HepG2 (cell line): ENCODE measurements around the gene RPUSD4. TPM values are rescaled to one million over a fixed set of nuclear protein-coding genes. Genes with fewer than 3 reads are reported as not detected.

Source experiments
- CREM ChIP-seq, 2 experiments: sonication (generic) in 1 of 2; formaldehyde crosslinking in 1 of 2; IDR thresholded peaks; 2 replicates each; pipeline versions ENCODE4 v1.4.0 to v1.6.1; 2016 to 2020; ENCODE audit warnings: antibody characterized with exemption in 1 of 2, mild to moderate bottlenecking in 1 of 2, missing genetic modification reagents in 1 of 2
- GATAD2A ChIP-seq: IDR thresholded peaks from 2 replicates; pipeline ENCODE4 v1.6.1; 2016
- IRF2 ChIP-seq: IDR thresholded peaks from 2 replicates; pipeline ENCODE4 v1.6.1; 2018; ENCODE audit warnings: missing genetic modification reagents, missing compliant biosample characterization
- JUN ChIP-seq: sonication (generic); formaldehyde crosslinking; IDR thresholded peaks from 2 replicates; pipeline ENCODE4 v1.4.0; 2020; ENCODE audit warnings: mild to moderate bottlenecking, missing genetic modification reagents
- KDM2A ChIP-seq: sonication (generic); formaldehyde crosslinking; IDR thresholded peaks from 2 replicates; pipeline ENCODE4 v1.4.0; 2020; ENCODE audit warnings: low read depth, missing genetic modification reagents, borderline replicate concordance
- RCOR2 ChIP-seq: IDR thresholded peaks from 2 replicates; pipeline ENCODE4 v1.6.1; 2016; ENCODE audit warnings: missing biosample characterization, missing genetic modification reagents
- RNF2 ChIP-seq: fragments of 450-650 bp; conservative IDR thresholded peaks from 2 replicates; pipeline ENCODE4 v1.6.1; 2016; ENCODE audit warnings: low read depth
- STAG1 ChIP-seq: sonication (generic); formaldehyde crosslinking; IDR thresholded peaks from 2 replicates; pipeline ENCODE4 v1.4.0; 2020; ENCODE audit warnings: missing genetic modification reagents
- ZNF230 ChIP-seq: sonication (generic); formaldehyde crosslinking; IDR thresholded peaks from 2 replicates; pipeline ENCODE4 v1.4.0; 2020; ENCODE audit warnings: mild to moderate bottlenecking, missing genetic modification reagents
- ZNF326 ChIP-seq: sonication (generic); formaldehyde crosslinking; IDR thresholded peaks from 2 replicates; pipeline ENCODE4 v1.4.0; 2020; ENCODE audit warnings: missing genetic modification reagents, borderline replicate concordance
- ZNF83 ChIP-seq: sonication (generic); formaldehyde crosslinking; IDR thresholded peaks from 2 replicates; pipeline ENCODE4 v1.4.0; 2020; ENCODE audit warnings: missing genetic modification reagents, mild to moderate bottlenecking, borderline replicate concordance
- polyA plus RNA-seq, 8 experiments: library from polyadenylated mRNA; depleted of rRNA in 3 of 8; stranded (reverse) in 7 of 8; unstranded in 1 of 8; fragments of >200 nt; fragmentation: Illumina TruSeq in 4 of 8; extraction: Trizol in 4 of 8; gene quantifications; 2 replicates each; pipeline versions ENCODE4 v1.2.1 to v1.2.3, GENCODE V29; 2011 to 2016; ENCODE audit warnings: low read depth in 4 of 8, missing spikeins in 1 of 8, mixed read lengths in 1 of 8; ENCODE audit not compliant: insufficient read depth in 1 of 8
- total RNA-seq, 5 experiments: library from RNA; depleted of rRNA; stranded (reverse); fragments of >200 nt; fragmentation: Illumina TruSeq; extraction: Trizol; gene quantifications; 2 replicates each; pipeline ENCODE4 v1.2.3, GENCODE V29; 2016; ENCODE audit warnings: low read depth in 1 of 5
- TF ChIP-seq, protein P1 (sequence below): IDR thresholded peaks from 2 replicates; pipeline ENCODE4 v1.6.1; 2016; ENCODE audit warnings: mild to moderate bottlenecking, missing biosample characterization, missing genetic modification reagents
- TF ChIP-seq, protein P2 (sequence below): IDR thresholded peaks from 2 replicates; pipeline ENCODE4 v1.6.1; 2016; ENCODE audit warnings: missing compliant biosample characterization, missing genetic modification reagents, borderline replicate concordance
- TF ChIP-seq, protein P3 (sequence below): sonication (generic); formaldehyde crosslinking; IDR thresholded peaks from 2 replicates; pipeline ENCODE4 v1.5.1; 2020; ENCODE audit warnings: missing genetic modification reagents, mild to moderate bottlenecking, borderline replicate concordance
- TF ChIP-seq, protein P4 (sequence below): sonication (generic); formaldehyde crosslinking; IDR thresholded peaks from 2 replicates; pipeline ENCODE4 v1.5.1; 2020; ENCODE audit warnings: mild to moderate bottlenecking, missing genetic modification reagents, moderate library complexity
- TF ChIP-seq, protein P5 (sequence below): sonication (generic); formaldehyde crosslinking; IDR thresholded peaks from 2 replicates; pipeline ENCODE4 v1.5.0; 2020; ENCODE audit warnings: mild to moderate bottlenecking, missing genetic modification reagents, borderline replicate concordance
- TF ChIP-seq, protein P6 (sequence below): IDR thresholded peaks from 2 replicates; pipeline ENCODE4 v1.6.1; 2012; ENCODE audit warnings: inconsistent platforms

The RPUSD4 gene
- total and polyA plus RNA-seq, 2 of the 13 experiments (the other 11 are each of a cell fraction or from before 2014, with no cell fraction given): 45.0 to 52.9 TPM

DNA sequence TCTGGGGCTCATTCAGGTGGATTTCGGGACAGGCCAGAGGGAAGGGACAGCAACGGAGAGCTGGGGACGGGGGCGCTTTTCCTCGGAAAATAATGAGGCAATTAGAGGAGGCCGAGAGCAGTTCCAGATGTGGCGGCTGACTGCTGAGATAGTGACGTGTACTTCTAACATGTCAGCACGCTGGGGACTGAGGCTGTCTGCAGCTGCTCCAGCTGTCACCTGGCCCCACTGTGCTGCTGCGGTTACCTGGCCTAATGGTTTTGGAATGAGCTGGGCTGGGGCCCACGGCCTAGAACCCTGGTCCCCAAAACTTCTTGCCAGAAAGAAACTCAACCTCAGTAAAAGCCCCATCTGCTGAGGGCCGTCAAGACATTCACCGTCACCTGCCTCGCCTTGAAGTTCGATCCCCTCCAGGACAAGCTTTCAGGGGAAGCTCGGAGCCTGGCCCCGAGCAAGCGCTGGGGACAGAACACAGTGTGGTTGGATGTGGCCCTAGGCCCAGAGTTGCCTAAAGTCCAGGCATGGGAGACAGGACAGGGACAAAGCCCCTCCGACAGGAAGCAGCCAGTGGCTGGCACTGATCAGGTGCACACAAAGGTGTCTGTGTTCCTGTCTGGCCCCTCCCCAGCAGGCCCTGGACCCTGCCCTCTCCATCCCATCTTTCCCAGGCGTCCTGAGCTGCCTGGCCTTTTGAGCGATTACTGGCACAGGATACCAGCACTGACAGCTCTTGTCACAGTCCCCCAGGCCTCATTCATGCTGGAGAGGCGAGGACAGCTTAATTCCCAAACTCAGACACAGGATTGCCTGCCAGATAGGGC is 22.1 kb downstream of the RPUSD4 start (continued):
- TF ChIP-seq, protein P1, sequence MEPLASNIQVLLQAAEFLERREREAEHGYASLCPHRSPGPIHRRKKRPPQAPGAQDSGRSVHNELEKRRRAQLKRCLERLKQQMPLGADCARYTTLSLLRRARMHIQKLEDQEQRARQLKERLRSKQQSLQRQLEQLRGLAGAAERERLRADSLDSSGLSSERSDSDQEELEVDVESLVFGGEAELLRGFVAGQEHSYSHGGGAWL (CRISPR knock-in tag): 0 out of 2 replicates have a peak, but pooled peaks have one; percentile 59
- TF ChIP-seq, protein P2, sequence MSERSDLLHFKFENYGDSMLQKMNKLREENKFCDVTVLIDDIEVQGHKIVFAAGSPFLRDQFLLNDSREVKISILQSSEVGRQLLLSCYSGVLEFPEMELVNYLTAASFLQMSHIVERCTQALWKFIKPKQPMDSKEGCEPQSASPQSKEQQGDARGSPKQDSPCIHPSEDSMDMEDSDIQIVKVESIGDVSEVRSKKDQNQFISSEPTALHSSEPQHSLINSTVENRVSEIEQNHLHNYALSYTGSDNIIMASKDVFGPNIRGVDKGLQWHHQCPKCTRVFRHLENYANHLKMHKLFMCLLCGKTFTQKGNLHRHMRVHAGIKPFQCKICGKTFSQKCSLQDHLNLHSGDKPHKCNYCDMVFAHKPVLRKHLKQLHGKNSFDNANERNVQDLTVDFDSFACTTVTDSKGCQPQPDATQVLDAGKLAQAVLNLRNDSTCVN (CRISPR knock-in tag): no peak; the same call in 1 of the 2 replicates
- TF ChIP-seq, protein P3, sequence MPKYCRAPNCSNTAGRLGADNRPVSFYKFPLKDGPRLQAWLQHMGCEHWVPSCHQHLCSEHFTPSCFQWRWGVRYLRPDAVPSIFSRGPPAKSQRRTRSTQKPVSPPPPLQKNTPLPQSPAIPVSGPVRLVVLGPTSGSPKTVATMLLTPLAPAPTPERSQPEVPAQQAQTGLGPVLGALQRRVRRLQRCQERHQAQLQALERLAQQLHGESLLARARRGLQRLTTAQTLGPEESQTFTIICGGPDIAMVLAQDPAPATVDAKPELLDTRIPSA: peak; percentile 71; the same call in 1 of the 2 replicates
- TF ChIP-seq, protein P4, sequence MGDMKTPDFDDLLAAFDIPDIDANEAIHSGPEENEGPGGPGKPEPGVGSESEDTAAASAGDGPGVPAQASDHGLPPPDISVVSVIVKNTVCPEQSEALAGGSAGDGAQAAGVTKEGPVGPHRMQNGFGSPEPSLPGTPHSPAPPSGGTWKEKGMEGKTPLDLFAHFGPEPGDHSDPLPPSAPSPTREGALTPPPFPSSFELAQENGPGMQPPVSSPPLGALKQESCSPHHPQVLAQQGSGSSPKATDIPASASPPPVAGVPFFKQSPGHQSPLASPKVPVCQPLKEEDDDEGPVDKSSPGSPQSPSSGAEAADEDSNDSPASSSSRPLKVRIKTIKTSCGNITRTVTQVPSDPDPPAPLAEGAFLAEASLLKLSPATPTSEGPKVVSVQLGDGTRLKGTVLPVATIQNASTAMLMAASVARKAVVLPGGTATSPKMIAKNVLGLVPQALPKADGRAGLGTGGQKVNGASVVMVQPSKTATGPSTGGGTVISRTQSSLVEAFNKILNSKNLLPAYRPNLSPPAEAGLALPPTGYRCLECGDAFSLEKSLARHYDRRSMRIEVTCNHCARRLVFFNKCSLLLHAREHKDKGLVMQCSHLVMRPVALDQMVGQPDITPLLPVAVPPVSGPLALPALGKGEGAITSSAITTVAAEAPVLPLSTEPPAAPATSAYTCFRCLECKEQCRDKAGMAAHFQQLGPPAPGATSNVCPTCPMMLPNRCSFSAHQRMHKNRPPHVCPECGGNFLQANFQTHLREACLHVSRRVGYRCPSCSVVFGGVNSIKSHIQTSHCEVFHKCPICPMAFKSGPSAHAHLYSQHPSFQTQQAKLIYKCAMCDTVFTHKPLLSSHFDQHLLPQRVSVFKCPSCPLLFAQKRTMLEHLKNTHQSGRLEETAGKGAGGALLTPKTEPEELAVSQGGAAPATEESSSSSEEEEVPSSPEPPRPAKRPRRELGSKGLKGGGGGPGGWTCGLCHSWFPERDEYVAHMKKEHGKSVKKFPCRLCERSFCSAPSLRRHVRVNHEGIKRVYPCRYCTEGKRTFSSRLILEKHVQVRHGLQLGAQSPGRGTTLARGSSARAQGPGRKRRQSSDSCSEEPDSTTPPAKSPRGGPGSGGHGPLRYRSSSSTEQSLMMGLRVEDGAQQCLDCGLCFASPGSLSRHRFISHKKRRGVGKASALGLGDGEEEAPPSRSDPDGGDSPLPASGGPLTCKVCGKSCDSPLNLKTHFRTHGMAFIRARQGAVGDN: peak; percentile 99
- TF ChIP-seq JUN (0 out of 2 replicates have a peak, but pooled peaks have one; percentile 36), RCOR2 (CRISPR knock-in tag) (peak; percentile 92), IRF2 (peak; percentile 59; the same call in 1 of the 2 replicates), RNF2 (0 out of 2 replicates have a peak, but pooled peaks have one; percentile 21), KDM2A (0 out of 2 replicates have a peak, but pooled peaks have one; percentile 47), ZNF83 (CRISPR knock-in tag) (no peak), STAG1 (peak; percentile 49; the same call in 1 of the 2 replicates), GATAD2A (CRISPR knock-in tag) (peak; percentile 92), ZNF230 (CRISPR knock-in tag) (peak; percentile 62; the same call in 1 of the 2 replicates), ZNF326 (CRISPR knock-in tag) (no peak), CREM (IDR thresholded peaks at IDR 0.05) (peak; percentile 38; the same call in 1 of the 2 replicates), CREM (CRISPR knock-in tag; IDR thresholded peaks at IDR 0.05) (no peak)
- TF ChIP-seq, protein P5, sequence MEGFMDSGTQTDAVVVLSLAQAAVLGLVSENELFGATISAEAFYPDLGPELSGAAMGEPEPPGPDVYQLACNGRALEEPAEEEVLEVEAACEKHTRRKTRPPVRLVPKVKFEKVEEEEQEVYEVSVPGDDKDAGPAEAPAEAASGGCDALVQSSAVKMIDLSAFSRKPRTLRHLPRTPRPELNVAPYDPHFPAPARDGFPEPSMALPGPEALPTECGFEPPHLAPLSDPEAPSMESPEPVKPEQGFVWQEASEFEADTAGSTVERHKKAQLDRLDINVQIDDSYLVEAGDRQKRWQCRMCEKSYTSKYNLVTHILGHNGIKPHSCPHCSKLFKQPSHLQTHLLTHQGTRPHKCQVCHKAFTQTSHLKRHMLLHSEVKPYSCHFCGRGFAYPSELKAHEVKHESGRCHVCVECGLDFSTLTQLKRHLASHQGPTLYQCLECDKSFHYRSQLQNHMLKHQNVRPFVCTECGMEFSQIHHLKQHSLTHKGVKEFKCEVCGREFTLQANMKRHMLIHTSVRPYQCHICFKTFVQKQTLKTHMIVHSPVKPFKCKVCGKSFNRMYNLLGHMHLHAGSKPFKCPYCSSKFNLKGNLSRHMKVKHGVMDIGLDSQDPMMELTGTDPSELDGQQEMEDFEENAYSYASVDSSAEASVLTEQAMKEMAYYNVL (CRISPR knock-in tag): peak; percentile 87
- TF ChIP-seq, protein P6, sequence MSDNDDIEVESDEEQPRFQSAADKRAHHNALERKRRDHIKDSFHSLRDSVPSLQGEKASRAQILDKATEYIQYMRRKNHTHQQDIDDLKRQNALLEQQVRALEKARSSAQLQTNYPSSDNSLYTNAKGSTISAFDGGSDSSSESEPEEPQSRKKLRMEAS: peak; percentile 80
